Panc1 (cell line): ENCODE results near the gene RIOK3. TPM values are rescaled to one million over a fixed set of nuclear protein-coding genes. Genes with fewer than 3 reads are reported as not detected.

Experiments used
- ATAC-seq: fragments of 200-7000 bp; cut with Tn5 transposase; 2 replicates; pipeline ENCODE4 v1.9.1; 2020; ENCODE audit warnings: mild to moderate bottlenecking, moderate library complexity
- BruUV-seq: library from RNA; stranded (reverse); fragments of 400-500 nt; replicated peaks from 2 replicates; lab custom pipeline; 2021; lab: Mats Ljungman, UMichigan
- CTCF ChIA-PET: fragments of 300-600 bp; sonication (Branson Sonifier 250); formaldehyde crosslinking; loops from one replicate; lab custom pipeline; 2022; ENCODE audit warnings: antibody characterized with exemption; lab: Charles Lee
- POLR2A ChIA-PET: fragments of 300-600 bp; sonication (Branson Sonifier 250); formaldehyde crosslinking; loops from one replicate; lab custom pipeline; 2022; ENCODE audit warnings: antibody characterized with exemption; lab: Charles Lee
- DNase-seq: peaks from one replicate; pipeline ENCODE4 v3.0.0-alpha.2; 2010; ENCODE audit warnings: low read depth, low spot score
- H3K27ac ChIP-seq: 2 replicates; pipeline ENCODE4 v1.5.1; 2011; ENCODE audit warnings: mild to moderate bottlenecking, low read length, inconsistent platforms
- H3K27me3 ChIP-seq: fragments of 200-500 bp; sonication (Bioruptor generic); 2 replicates; pipeline ENCODE4 v1.6.0; 2014; ENCODE audit warnings: low read length, inconsistent platforms; ENCODE audit not compliant: control insufficient read depth, insufficient read depth
- H3K36me3 ChIP-seq: fragments of 200-500 bp; sonication (Bioruptor generic); 2 replicates; pipeline ENCODE4 v1.5.1; 2014; ENCODE audit warnings: inconsistent platforms, mild to moderate bottlenecking, low read length, moderate library complexity; ENCODE audit not compliant: control insufficient read depth, insufficient read depth
- H3K4me1 ChIP-seq: 2 replicates; pipeline ENCODE4 v1.5.1; 2011; ENCODE audit warnings: inconsistent platforms, mild to moderate bottlenecking, low read length, moderate library complexity; ENCODE audit not compliant: control insufficient read depth, insufficient read depth
- H3K4me3 ChIP-seq, 2 experiments: 2 replicates each; pipeline ENCODE4 v1.5.1; 2011 to 2012; ENCODE audit warnings: low read depth in 2 of 2, low read length in 2 of 2, mild to moderate bottlenecking in 2 of 2, inconsistent platforms in 1 of 2, moderate library complexity in 1 of 2
- H3K9me3 ChIP-seq: fragments of 200-500 bp; sonication (Bioruptor generic); 2 replicates; pipeline ENCODE4 v1.5.1; 2014; ENCODE audit warnings: low read depth, mild to moderate bottlenecking, inconsistent platforms, low read length, moderate library complexity; ENCODE audit not compliant: control insufficient read depth, insufficient read depth
- POLR2AphosphoS5 ChIP-seq: IDR thresholded peaks from 2 replicates; pipeline ENCODE4 v1.6.1; 2012; ENCODE audit warnings: mild to moderate bottlenecking, low read depth, low read length, moderate library complexity
- SIN3A ChIP-seq: IDR thresholded peaks from 2 replicates; pipeline ENCODE4 v1.6.1; 2012; ENCODE audit warnings: low read depth, mild to moderate bottlenecking, low read length, moderate library complexity, borderline replicate concordance; ENCODE audit not compliant: insufficient read depth
- TCF7L2 ChIP-seq: IDR thresholded peaks from 2 replicates; pipeline ENCODE4 v1.6.1; 2011; ENCODE audit warnings: mild to moderate bottlenecking, low read depth, low read length, inconsistent platforms
- in situ Hi-C: cut with HindIII; loops from 2 replicates; pipeline ENCODE4 v1.10.0; 2016; ENCODE audit warnings: low sequenced_read_pairs, low pct_unique_long_range_greater_than_20kb
- intact Hi-C: fragments of 100-400 bp; cut with micrococcal nuclease; formaldehyde crosslinking; loops from one replicate; pipeline ENCODE4 v1.10.0; 2022; ENCODE audit not compliant: unreplicated experiment
- total RNA-seq: library from RNA; stranded (reverse); gene quantifications from one replicate; pipeline ENCODE4 v1.2.1, GENCODE V29; 2021; ENCODE audit not compliant: unreplicated experiment
- TF ChIP-seq, protein P1 (sequence below): fragments of 450-650 bp; IDR thresholded peaks from 2 replicates; pipeline ENCODE4 v1.5.1; 2017; ENCODE audit warnings: mild to moderate bottlenecking
- TF ChIP-seq, protein P2 (sequence below), 2 experiments: IDR thresholded peaks; 2 replicates each; pipeline ENCODE4 v1.6.1; 2011 to 2012; ENCODE audit warnings: low read depth in 2 of 2, control low read depth in 1 of 2, low read length in 1 of 2, mild to moderate bottlenecking in 1 of 2, moderate library complexity in 1 of 2; ENCODE audit not compliant: insufficient read depth in 1 of 2

RIOK3 gene
- total RNA-seq, 1 experiment from 2014 or later: 74.7 TPM

DNA sequence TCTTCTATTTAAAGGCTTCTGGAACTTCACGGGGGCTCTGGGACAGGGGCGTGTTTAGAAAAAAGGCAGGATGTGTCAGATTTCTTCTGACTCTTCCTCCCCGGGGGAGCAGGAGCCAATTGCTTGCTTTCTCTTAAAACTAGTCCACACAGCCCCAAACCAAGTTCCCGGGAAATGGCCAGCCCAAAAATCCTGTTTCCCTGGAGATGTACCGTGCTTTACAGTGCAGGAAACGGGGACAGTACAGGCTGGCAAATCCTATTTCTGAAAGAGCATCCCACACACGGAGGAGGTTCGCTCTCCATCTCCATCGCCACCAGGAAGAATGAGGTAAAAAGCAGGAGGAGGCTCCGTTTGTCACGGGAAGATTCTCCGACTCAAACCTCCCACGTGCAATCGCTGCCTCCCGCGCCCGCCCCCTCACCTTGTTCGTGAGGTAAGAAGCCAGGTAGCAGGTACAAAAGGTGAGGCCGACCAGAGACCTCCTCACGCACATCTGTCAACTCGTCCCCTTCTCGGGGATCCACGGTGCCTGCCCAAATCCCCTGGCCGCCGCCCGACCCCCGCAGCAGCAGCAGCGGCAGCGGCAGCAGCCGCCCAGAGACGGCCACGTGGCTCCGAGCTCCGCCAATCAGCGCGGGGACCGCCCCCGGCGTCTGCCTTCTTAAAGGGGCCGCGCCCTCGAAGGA lies 15.6 kb upstream of the RIOK3 start:
- H3K9me3 ChIP-seq: no peaks in the 10 kb centered on the region
- H3K4me3 ChIP-seq: peak overlapping the region; percentile 73 to 99
- intact Hi-C loops: no loop called here
- peak; percentile 2; the same call in 1 of the 2 replicates for TF ChIP-seq TCF7L2
- TF ChIP-seq, protein P1, sequence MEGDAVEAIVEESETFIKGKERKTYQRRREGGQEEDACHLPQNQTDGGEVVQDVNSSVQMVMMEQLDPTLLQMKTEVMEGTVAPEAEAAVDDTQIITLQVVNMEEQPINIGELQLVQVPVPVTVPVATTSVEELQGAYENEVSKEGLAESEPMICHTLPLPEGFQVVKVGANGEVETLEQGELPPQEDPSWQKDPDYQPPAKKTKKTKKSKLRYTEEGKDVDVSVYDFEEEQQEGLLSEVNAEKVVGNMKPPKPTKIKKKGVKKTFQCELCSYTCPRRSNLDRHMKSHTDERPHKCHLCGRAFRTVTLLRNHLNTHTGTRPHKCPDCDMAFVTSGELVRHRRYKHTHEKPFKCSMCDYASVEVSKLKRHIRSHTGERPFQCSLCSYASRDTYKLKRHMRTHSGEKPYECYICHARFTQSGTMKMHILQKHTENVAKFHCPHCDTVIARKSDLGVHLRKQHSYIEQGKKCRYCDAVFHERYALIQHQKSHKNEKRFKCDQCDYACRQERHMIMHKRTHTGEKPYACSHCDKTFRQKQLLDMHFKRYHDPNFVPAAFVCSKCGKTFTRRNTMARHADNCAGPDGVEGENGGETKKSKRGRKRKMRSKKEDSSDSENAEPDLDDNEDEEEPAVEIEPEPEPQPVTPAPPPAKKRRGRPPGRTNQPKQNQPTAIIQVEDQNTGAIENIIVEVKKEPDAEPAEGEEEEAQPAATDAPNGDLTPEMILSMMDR: no peak
- peak; percentile 73; the same call in 1 of the 2 replicates for TF ChIP-seq SIN3A
- peak; percentile 65; the same call in 1 of the 2 replicates for TF ChIP-seq POLR2AphosphoS5
- TF ChIP-seq, protein P2, sequence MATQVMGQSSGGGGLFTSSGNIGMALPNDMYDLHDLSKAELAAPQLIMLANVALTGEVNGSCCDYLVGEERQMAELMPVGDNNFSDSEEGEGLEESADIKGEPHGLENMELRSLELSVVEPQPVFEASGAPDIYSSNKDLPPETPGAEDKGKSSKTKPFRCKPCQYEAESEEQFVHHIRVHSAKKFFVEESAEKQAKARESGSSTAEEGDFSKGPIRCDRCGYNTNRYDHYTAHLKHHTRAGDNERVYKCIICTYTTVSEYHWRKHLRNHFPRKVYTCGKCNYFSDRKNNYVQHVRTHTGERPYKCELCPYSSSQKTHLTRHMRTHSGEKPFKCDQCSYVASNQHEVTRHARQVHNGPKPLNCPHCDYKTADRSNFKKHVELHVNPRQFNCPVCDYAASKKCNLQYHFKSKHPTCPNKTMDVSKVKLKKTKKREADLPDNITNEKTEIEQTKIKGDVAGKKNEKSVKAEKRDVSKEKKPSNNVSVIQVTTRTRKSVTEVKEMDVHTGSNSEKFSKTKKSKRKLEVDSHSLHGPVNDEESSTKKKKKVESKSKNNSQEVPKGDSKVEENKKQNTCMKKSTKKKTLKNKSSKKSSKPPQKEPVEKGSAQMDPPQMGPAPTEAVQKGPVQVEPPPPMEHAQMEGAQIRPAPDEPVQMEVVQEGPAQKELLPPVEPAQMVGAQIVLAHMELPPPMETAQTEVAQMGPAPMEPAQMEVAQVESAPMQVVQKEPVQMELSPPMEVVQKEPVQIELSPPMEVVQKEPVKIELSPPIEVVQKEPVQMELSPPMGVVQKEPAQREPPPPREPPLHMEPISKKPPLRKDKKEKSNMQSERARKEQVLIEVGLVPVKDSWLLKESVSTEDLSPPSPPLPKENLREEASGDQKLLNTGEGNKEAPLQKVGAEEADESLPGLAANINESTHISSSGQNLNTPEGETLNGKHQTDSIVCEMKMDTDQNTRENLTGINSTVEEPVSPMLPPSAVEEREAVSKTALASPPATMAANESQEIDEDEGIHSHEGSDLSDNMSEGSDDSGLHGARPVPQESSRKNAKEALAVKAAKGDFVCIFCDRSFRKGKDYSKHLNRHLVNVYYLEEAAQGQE (IDR thresholded peaks at IDR 0.05; ENCODE audit: insufficient read depth in 1 of 2, low read depth in 2 of 2, low read length in 1 of 2): no peak
- ATAC-seq (peak; percentile 96), DNase-seq (no peak)
- no TSS peak for BruUV-seq
- ChIA-PET CTCF (no interaction called here), POLR2A (no interaction called here)
- H3K4me1 ChIP-seq: peaks cover 9% of the 10 kb centered on the region; the same call in 1 of the 2 replicates
- H3K36me3 ChIP-seq: no peaks in the 10 kb centered on the region
- in situ Hi-C loops: no loop called here
- peak overlapping the region; percentile 90 for H3K27ac ChIP-seq
- H3K27me3 ChIP-seq: no peaks in the 10 kb centered on the region

DNA sequence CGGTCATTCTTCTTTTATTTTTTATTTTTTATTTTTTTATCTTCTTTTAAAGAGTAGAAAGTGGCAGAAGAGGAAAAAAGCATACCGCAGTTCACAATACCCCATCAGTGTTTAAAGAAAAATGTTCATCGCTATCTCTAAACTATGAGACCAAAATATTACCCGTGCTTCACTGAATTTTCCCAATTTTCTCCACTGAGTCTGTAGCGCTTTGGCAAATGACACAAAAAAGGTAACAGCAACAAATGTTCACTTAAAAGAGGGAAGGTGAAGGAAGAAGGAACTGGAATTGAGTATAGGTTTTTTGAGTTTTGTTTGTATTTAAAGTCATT lies 15.1 kb upstream of the RIOK3 start:
- no peaks in the 10 kb centered on the region for H3K36me3 ChIP-seq
- H3K4me3 ChIP-seq: peak overlapping the region; percentile 73 to 99
- DNase-seq (no peak), ATAC-seq (no peak)
- H3K9me3 ChIP-seq: no peaks in the 10 kb centered on the region
- in situ Hi-C loops: no loop called here
- ChIA-PET CTCF (no interaction called here), POLR2A (no interaction called here)
- TF ChIP-seq TCF7L2 (no peak), SIN3A (no peak), POLR2AphosphoS5 (no peak)
- TF ChIP-seq, protein P1: no peak
- TF ChIP-seq, protein P2 (IDR thresholded peaks at IDR 0.05; ENCODE audit: insufficient read depth in 1 of 2, low read depth in 2 of 2, low read length in 1 of 2): no peak
- intact Hi-C loops: no loop called here
- H3K27ac ChIP-seq: peak overlapping the region; percentile 90
- peaks cover 9% of the 10 kb centered on the region; the same call in 1 of the 2 replicates for H3K4me1 ChIP-seq
- no peaks in the 10 kb centered on the region for H3K27me3 ChIP-seq
- BruUV-seq: no TSS peak
